ENCODE data around the gene MATK. TPM values are rescaled to one million over a fixed set of nuclear protein-coding genes. Genes with fewer than 3 reads are reported as not detected.

MATK gene
- total RNA-seq, 1 experiment from 2014 or later: not detected

GRCh38 chr19:3738477-3739220, 47.5 kb downstream of the MATK start:
- Histone ChIP-seq H3K4me3 (ENCODE audit: low read length) (no peak overlapping the region), H3K79me2 (ENCODE audit: low read length) (no peaks in the 10 kb centered on the region), H3K9me2 (replicated peaks; ENCODE audit: low read length) (no peaks in the 10 kb centered on the region), H3K27me3 (ENCODE audit: low read length) (no peaks in the 10 kb centered on the region), H4K20me1 (ENCODE audit: low read length) (no peaks in the 10 kb centered on the region), H3K9ac (ENCODE audit: low read length) (no peak overlapping the region), H3K4me1 (ENCODE audit: insufficient read depth, low read length) (no peaks in the 10 kb centered on the region), H3K9me3 (ENCODE audit: low read length) (no peaks in the 10 kb centered on the region), H3F3A (ENCODE audit: low read length, unreplicated experiment) (no peaks in the 10 kb centered on the region), H3K27ac (ENCODE audit: low read length) (no peak overlapping the region), H3K4me2 (ENCODE audit: low read length) (no peak overlapping the region), H2AFZ (ENCODE audit: low read length) (no peak overlapping the region), H3K36me3 (ENCODE audit: low read depth, low read length) (no peaks in the 10 kb centered on the region)
- BruUV-seq (replicated peaks): no TSS peak
- POLR2A ChIA-PET (ENCODE audit: unreplicated experiment): no interaction called here
- no peak for DNase-seq
- intact Hi-C loops (cut with micrococcal nuclease): no loop called here
- TF ChIP-seq EZH2 (IDR thresholded peaks at IDR 0.05; ENCODE audit: low read length, unreplicated experiment) (no peak), CTCF (conservative IDR thresholded peaks at IDR 0.05; ENCODE audit: low read depth, low read length) (no peak), EZH2phosphoT487 (IDR thresholded peaks at IDR 0.05; ENCODE audit: borderline replicate concordance, low read length) (no peak)
- CTCF ChIA-PET: no interaction called here
- no peak for ATAC-seq

GRCh38 chr19:3737487-3738205, 48.5 kb downstream of the MATK start:
- ChIA-PET CTCF (no interaction called here), POLR2A (ENCODE audit: unreplicated experiment) (no interaction called here)
- H3F3A ChIP-seq (ENCODE audit: low read length, unreplicated experiment): no peaks in the 10 kb centered on the region
- no peaks in the 10 kb centered on the region for H3K27me3 ChIP-seq (ENCODE audit: low read length)
- no peak overlapping the region for H3K9ac ChIP-seq (ENCODE audit: low read length)
- H4K20me1 ChIP-seq (ENCODE audit: low read length): no peaks in the 10 kb centered on the region
- no peaks in the 10 kb centered on the region for H3K36me3 ChIP-seq (ENCODE audit: low read depth, low read length)
- no peaks in the 10 kb centered on the region for H3K9me3 ChIP-seq (ENCODE audit: low read length)
- intact Hi-C loops (cut with micrococcal nuclease): no loop called here
- ATAC-seq (no peak), DNase-seq (no peak)
- no peak overlapping the region for H2AFZ ChIP-seq (ENCODE audit: low read length)
- H3K4me3 ChIP-seq (ENCODE audit: low read length): no peak overlapping the region
- BruUV-seq (replicated peaks): no TSS peak
- no peaks in the 10 kb centered on the region for H3K4me1 ChIP-seq (ENCODE audit: insufficient read depth, low read length)
- H3K9me2 ChIP-seq (replicated peaks; ENCODE audit: low read length): no peaks in the 10 kb centered on the region
- H3K79me2 ChIP-seq (ENCODE audit: low read length): no peaks in the 10 kb centered on the region
- TF ChIP-seq EZH2 (IDR thresholded peaks at IDR 0.05; ENCODE audit: low read length, unreplicated experiment) (no peak), CTCF (conservative IDR thresholded peaks at IDR 0.05; ENCODE audit: low read depth, low read length) (no peak), EZH2phosphoT487 (IDR thresholded peaks at IDR 0.05; ENCODE audit: borderline replicate concordance, low read length) (no peak)
- no peak overlapping the region for H3K4me2 ChIP-seq (ENCODE audit: low read length)
- no peak overlapping the region for H3K27ac ChIP-seq (ENCODE audit: low read length)
